ENCODE measurements around the gene SLIT1.

Gene SLIT1

GRCh38 chr10:97140902-97141745 is 44.6 kb downstream of the SLIT1 start:
- Histone ChIP-seq H3K36me3 (ENCODE audit: low read depth) (no peaks in the 10 kb centered on the region), H3K4me3 (ENCODE audit: severe bottlenecking) (no peak overlapping the region), H3K27me3 (ENCODE audit: insufficient read depth, poor library complexity, severe bottlenecking) (peaks cover 26% of the 10 kb centered on the region), H3K27ac (ENCODE audit: poor library complexity, severe bottlenecking) (no peak overlapping the region), H3K4me1 (ENCODE audit: insufficient read depth, poor library complexity, severe bottlenecking) (no peaks in the 10 kb centered on the region), H3K9me3 (ENCODE audit: severe bottlenecking) (no peaks in the 10 kb centered on the region)
- ATAC-seq (ENCODE audit: low read depth): no peak; the same call in 2 of the 3 replicates
- no peak for TF ChIP-seq CTCF (IDR thresholded peaks at IDR 0.05; ENCODE audit: poor library complexity, severe bottlenecking)
- no peak for DNase-seq (ENCODE audit: low spot score)

DNA sequence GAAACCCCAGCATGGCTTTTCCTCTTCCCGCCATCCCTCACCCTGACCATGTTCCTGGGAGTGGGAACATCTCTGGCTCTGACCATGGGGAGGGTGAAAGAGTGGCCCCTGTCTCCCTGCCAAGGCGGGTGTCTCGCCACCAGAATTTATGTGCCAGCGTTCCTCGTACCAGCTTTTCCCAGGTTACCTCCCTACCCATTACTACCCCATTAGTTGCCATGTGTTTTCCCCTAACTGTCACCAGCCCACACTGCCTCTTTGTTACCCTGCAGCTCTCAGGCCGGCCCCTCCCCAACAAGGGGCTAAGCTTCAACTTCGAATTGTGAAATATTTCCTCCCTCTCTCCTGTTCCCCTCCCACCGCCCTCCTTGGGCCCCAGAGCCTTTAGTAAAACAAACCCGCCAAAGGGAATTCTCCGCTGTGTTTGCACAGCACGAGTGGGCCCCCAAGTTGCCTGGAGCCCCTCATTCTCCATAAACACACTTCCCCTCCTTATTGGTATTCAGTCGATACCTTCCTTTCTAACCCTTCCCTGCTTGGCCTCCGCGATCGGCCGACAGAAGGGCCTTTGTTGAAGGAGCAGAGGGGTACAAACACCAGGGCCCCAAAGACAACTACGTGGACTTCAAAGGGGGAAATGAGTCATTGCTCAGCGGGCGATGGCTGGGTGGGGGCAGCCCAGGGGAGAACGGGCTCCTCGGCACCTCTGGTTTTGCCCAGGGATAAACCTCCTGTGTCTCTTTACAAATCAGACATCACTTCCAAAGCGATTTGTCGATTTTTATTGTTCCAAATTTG is 45.5 kb downstream of the SLIT1 start:
- H3K4me1 ChIP-seq (ENCODE audit: insufficient read depth, poor library complexity, severe bottlenecking): no peaks in the 10 kb centered on the region
- no peak overlapping the region for H3K27ac ChIP-seq (ENCODE audit: poor library complexity, severe bottlenecking)
- DNase-seq (ENCODE audit: low spot score) (no peak), ATAC-seq (ENCODE audit: low read depth) (no peak)
- peaks cover 26% of the 10 kb centered on the region for H3K27me3 ChIP-seq (ENCODE audit: insufficient read depth, poor library complexity, severe bottlenecking)
- H3K9me3 ChIP-seq (ENCODE audit: severe bottlenecking): no peaks in the 10 kb centered on the region
- H3K4me3 ChIP-seq (ENCODE audit: severe bottlenecking): no peak overlapping the region
- no peaks in the 10 kb centered on the region for H3K36me3 ChIP-seq (ENCODE audit: low read depth)
- TF ChIP-seq CTCF (IDR thresholded peaks at IDR 0.05; ENCODE audit: poor library complexity, severe bottlenecking): no peak

GRCh38 chr10:97139651-97140048 is 46.1 kb downstream of the SLIT1 start:
- Histone ChIP-seq H3K9me3 (ENCODE audit: severe bottlenecking) (no peaks in the 10 kb centered on the region), H3K27ac (ENCODE audit: poor library complexity, severe bottlenecking) (no peak overlapping the region), H3K36me3 (ENCODE audit: low read depth) (no peaks in the 10 kb centered on the region), H3K4me3 (ENCODE audit: severe bottlenecking) (no peak overlapping the region), H3K4me1 (ENCODE audit: insufficient read depth, poor library complexity, severe bottlenecking) (no peaks in the 10 kb centered on the region), H3K27me3 (ENCODE audit: insufficient read depth, poor library complexity, severe bottlenecking) (peaks cover 26% of the 10 kb centered on the region)
- DNase-seq (ENCODE audit: low spot score) (no peak), ATAC-seq (ENCODE audit: low read depth) (no peak)
- TF ChIP-seq CTCF (IDR thresholded peaks at IDR 0.05; ENCODE audit: poor library complexity, severe bottlenecking): no peak

DNA sequence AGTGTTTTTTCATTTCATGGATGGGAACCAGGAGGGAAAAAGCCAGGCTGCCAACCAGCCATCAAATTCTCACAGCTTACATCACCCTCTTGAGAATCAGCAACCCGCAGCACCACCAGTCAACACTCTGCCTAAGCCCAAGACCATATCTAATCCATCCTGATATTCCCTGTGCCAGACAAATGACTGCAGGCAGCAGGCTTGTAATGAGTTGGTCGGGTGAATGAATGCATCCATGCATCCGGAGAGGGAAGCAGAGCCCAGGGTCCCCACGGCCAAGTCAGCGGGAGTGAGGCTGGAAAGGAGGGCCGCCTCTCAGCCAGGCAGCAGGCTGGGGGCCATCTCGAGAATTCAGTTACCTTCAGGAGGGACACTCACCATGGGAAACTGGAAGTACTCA is 46.9 kb downstream of the SLIT1 start:
- DNase-seq (ENCODE audit: low spot score) (no peak), ATAC-seq (ENCODE audit: low read depth) (no peak)
- H3K27me3 ChIP-seq (ENCODE audit: insufficient read depth, poor library complexity, severe bottlenecking): peaks cover 26% of the 10 kb centered on the region
- no peaks in the 10 kb centered on the region for H3K4me1 ChIP-seq (ENCODE audit: insufficient read depth, poor library complexity, severe bottlenecking)
- H3K4me3 ChIP-seq (ENCODE audit: severe bottlenecking): no peak overlapping the region
- no peaks in the 10 kb centered on the region for H3K36me3 ChIP-seq (ENCODE audit: low read depth)
- no peaks in the 10 kb centered on the region for H3K9me3 ChIP-seq (ENCODE audit: severe bottlenecking)
- no peak for TF ChIP-seq CTCF (IDR thresholded peaks at IDR 0.05; ENCODE audit: poor library complexity, severe bottlenecking)
- no peak overlapping the region for H3K27ac ChIP-seq (ENCODE audit: poor library complexity, severe bottlenecking)

Data from RWPE2 (cell line).